Midbrain (tissue), 1 donor: ENCODE measurements around the gene PAFAH1B2.
"Not testable (repeated sequence)": the region's sequence is repeated elsewhere in the genome, so short reads cannot be mapped to it uniquely, and the experiment has no call there.

Experiments used
- DNase-seq: peaks from one replicate; lab custom pipeline; 2025; lab: John Stamatoyannopoulos, UW

PAFAH1B2 gene

GRCh38 chr11:117172724-117173421 lies 28.8 kb downstream of the PAFAH1B2 start:
- no peak for DNase-seq

DNA sequence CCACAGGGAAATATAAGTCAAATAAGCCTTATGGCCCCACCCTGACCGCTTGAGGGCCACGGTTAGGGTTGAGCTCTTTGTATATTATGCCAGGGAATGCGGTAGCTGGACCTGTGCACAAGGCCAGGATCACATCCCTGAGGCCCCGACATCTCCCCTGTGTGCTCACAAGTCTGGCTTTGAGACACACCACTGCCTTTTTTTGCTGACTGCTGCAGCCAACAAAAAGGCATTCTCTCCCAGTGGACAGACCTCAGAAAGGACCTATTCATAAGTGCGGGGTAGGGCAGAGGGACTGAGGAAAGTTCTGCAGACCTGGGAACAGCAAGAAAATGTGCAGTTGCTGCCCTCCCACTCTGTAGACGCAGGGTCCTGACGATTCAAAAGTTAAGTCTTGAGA lies 31.0 kb downstream of the PAFAH1B2 start:
- DNase-seq = peak; percentile 57

GRCh38 chr11:117175781-117176180 lies 31.7 kb downstream of the PAFAH1B2 start:
- DNase-seq = no peak

GRCh38 chr11:117176186-117176585 lies 32.1 kb downstream of the PAFAH1B2 start:
- DNase-seq = no peak

GRCh38 chr11:117177534-117178209 lies 33.6 kb downstream of the PAFAH1B2 start:
- no peak for DNase-seq

DNA sequence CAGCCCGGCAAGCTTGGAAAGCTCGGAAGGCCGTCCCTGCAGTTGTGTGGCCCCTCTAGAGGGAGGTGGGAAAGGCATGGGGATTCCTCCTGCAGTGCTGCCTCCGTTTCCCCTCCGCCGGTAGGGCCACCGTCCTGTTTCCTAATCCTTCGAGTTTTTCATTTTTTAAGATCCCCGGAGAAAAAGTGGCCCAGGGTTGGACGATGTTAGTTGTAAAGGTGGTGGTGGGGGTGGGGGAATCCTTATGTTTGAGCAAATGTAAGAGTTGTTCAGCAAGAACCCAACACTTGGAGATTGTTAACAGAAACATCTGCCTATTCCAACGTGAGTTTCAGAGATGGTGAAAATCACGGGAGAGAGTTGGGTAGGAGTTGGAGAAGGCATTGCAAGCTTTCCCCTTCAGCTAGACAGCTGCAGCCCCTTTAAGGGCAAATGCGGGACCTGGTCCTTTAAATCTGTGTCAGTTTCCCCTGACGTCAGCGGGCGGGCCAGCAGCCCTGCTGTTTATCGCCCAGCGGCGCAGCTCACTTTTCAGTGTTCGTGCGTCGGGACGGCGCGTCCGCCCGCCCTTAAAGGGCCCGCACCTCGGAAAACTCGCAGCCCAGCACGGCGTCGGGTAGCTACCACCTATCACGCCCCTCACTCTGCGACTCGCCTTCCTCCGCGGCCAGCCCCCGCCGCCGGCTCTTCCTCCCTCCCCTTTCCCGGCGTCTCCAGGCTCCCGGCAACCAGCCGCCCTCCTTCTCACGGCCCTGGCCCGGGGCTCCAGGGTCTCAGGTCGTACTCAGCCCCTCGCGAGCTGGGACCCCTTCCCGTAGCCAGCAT lies 34.3 kb downstream of the PAFAH1B2 start, which contains the start of gene SIDT2:
SIDT2 (plus strand) TSS at position 534 of the 825 bp plus-strand sequence. CDS start 521 bp downstream, outside the sequence.
- peak; percentile 95 for DNase-seq

DNA sequence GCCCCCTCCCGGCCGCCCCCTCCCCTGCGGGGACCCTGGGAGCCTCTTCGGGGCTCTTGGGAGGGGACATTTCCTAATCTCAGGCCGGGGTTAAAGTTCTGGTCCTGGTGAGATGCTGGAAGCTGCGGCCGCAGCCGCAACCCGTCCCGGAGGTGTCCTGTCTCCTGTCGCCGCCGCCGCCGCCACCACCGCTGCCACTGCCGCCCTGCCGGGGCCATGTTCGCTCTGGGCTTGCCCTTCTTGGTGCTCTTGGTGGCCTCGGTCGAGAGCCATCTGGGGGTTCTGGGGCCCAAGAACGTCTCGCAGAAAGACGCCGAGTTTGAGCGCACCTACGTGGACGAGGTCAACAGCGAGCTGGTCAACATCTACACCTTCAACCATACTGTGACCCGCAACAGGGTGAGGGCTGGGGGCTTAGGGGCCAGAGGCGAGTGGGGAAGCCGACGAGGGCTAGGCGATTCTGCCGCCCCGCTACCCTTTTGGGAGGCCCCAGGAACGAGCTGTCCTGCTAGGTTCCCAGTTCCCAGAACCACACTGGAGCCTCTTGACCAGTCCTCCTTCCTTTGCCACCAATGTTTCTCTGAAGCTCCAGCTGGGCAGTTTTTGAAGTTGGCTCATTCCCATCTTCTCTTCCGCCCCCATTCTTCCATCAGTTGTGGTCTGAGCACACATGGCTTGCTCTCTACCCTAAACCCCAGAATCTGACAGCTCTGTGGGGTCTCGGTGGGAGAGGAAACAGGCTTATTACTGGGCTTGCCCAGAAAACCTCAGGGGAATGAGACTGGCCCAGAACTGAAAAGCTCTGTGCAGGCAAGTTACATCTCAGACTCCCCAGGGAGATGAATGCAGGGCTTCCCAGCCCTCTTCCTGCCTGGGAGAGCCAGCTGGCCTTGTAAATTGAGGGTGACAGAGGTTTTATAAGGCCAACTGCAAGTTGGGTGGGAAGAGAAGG lies 35.2 kb downstream of the PAFAH1B2 start:
- no peak for DNase-seq

DNA sequence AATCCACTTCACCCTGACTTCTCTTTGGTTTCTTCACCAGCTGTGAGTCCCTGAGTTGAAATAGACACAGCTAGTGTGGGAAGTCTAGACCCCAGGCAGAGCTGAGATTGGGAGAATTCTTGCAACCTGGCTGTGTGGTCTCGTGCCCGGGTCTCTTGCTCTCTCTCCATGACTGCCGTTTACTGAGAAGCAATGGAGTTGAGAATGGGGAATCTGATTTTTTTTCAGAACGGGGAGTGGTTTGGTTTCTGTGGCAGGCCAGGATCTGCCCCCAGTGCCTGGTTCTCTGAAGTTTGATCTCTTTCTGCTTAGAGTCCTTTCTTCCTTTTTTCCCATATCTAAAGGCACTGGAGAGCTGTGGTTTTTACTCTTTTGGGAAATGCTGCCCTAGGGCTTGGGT lies 35.9 kb downstream of the PAFAH1B2 start:
- DNase-seq = no peak

- peak; percentile 67 for DNase-seq
Observed at GRCh38 chr11:117180661-117181585, 36.8 kb downstream of the PAFAH1B2 start.

DNA sequence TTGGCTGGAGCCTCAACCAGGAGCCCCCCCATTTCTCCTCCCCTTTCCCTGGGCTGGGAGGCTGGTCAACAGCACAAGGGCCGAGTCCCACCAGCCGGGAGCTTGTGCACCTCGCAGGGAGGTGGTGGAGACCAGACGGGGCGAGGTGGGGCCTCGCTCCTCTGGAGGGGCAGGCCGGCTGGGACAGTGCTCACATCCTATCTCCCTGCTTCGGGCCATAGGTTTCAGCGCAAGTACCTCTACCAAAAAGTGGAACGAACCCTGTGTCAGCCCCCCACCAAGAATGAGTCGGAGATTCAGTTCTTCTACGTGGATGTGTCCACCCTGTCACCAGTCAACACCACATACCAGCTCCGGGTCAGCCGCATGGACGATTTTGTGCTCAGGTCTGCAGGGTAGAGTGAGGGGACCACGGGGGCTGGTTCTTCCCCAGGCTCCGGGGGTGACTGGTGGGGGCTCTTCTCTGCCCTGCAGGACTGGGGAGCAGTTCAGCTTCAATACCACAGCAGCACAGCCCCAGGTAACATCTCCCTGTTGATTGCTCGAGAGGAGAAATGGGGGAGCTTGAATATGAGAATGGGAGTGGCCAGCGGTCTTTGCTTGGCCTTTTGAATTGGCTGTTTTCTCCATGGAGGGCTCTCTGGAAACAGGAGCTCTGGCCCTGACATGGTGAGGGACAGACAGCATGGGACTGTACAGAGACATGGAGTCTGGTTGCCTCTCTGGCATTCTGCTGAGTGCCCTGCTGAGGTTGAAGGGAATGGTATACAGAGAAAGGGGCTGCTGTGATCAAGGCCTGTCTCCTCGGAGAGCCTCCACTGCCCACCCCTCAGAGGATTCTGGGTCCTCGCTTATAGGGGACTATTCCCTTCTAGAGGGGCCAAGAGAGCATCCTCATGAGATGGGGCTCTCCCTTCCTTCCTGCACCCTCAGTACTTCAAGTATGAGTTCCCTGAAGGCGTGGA lies 37.8 kb downstream of the PAFAH1B2 start:
- DNase-seq = no peak

DNA sequence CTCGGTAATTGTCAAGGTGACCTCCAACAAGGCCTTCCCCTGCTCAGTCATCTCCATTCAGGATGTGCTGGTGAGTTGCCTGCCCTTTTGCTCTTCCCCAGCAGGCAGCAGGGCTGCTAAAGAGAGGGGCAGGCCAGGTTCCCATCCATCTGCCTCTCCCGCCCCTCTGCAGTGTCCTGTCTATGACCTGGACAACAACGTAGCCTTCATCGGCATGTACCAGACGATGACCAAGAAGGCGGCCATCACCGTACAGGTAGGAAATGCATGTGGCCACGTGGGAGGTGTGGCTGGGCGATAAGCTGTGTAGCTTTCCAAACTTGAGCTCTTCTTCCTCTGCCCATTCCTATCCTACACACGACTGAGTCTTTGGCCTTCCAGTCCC lies 38.5 kb downstream of the PAFAH1B2 start:
- DNase-seq = no peak

DNA sequence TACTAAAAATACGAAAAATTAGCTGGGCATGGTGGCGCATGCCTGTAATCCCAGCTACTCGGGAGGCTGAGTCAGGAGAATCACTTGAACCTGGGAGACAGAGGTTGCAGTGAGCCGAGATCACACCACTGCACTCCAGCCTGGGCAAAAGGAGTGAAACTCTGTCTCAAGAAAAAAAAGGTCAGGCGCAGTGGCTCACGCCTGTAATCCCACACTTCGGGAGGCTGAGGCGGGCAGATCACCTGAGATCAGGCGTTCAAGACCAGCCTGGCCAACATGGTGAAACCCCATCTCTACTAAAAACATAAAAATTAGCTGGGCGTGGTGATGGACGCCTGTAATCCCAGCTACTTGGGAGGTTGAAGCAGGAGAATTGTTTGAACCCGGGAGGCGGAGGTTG lies 39.1 kb downstream of the PAFAH1B2 start:
- not testable (repeated sequence) for DNase-seq

DNA sequence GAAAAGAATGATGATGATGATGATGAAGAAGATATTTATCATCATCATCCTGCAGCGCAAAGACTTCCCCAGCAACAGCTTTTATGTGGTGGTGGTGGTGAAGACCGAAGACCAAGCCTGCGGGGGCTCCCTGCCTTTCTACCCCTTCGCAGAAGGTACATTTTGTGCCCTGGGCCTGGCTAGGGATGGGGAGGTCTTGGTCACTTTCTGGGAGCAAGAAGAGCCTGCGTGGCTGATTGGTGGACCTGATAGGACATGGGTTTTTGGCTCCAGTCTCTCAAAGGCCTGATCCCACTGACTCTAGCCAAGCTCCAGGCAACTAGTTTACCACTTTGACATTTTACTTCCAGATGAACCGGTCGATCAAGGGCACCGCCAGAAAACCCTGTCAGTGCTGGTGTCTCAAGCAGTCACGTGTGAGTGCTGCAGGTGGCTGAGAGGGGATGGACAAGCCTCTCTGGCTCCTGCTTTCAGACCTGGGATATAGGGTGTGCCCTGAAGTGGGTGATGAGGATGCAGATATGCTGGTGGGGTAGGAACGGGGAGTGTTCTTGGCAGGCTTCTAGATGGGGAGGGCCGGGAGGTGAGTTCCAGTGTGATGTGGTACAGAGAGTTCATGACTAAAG lies 39.8 kb downstream of the PAFAH1B2 start:
- DNase-seq = no peak

- DNase-seq = no peak
Observed at GRCh38 chr11:117185736-117186430, 41.8 kb downstream of the PAFAH1B2 start.

DNA sequence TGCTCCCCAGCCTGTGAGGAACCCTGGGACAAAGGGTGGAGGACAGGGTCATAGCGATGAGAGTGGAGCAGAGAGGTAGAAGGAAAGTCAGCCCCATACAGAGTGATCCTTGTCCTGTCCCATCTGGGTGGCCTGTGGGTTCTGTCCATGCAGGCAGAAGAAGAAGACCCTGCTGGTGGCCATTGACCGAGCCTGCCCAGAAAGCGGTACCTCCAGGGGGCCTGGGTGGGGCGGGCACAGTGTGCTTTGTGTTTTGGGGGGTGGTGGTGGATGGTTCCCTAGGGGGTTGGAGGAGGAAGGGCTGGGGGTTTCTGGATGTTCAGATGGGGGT lies 42.3 kb downstream of the PAFAH1B2 start:
- DNase-seq = no peak

DNA sequence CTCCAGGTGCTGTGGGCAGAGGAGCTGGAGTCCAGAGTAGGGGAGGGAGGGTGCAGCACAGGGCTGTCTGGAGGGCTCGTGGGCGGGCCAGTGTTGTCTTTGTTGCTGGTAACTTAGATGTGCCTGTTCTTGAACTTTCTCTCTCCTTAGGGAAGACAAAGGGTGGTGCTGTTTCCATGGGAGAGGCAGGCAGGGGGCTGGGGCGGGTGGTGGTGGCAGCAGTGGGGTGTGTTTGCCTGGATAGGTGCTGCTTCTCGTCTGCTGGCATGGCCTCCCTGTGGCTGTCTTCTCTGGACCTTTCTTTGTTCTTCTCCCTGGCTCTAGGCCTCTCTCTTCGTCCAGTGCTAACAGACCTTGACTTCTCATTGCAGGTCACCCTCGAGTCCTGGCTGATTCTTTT lies 42.9 kb downstream of the PAFAH1B2 start:
- DNase-seq = no peak

GRCh38 chr11:117187428-117187798 lies 43.3 kb downstream of the PAFAH1B2 start:
- DNase-seq = no peak

DNA sequence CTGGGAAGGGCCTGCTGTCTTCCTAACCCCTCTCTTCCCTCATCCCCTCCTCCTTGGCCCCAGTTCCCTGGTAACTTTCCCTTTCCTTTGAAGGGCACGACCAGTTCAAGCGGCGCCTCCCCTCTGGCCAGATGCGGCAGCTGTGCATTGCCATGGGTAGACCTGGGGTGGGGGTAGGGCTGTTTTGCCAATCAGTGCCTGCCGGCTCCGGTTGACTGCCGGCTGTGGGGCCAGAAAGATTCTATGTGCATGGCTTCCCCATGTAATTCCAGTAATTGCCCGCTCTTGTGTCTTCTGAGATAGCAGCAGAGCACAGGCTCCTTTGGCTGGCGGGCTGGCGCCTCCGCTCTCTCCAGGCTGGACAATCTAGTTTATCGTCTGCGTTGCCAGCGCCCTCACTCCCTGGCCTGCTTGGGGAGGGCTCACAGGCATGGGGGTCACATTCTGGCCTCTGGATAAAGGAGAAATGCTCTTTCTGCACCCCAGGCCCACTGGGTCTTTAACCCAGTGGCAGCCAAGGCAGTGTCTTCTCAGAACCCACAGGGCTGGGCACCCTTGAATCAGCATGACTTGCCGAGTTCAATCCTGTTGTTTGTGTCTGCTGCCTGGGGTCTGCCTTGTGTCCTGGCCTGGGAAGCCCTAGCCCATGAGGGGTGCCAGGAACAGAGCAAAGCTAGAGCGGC lies 43.9 kb downstream of the PAFAH1B2 start:
- no peak for DNase-seq
